Keratinocyte (primary cell): ENCODE measurements around the gene ARHGEF6. TPM values are rescaled to one million over a fixed set of nuclear protein-coding genes. Genes with fewer than 3 reads are reported as not detected.

Source experiments
- DNase-seq: peaks from one replicate; pipeline ENCODE4 v3.0.0-alpha.2; 2011; ENCODE audit warnings: low read depth, missing footprints, low spot score
- FAIRE-seq: peaks from 2 replicates; lab custom pipeline; 2011; peaks lifted over from hg19 to GRCh38; lab: Jason Lieb, UNC
- H2AFZ ChIP-seq: 2 replicates; pipeline ENCODE4 v1.6.0; 2012; ENCODE audit warnings: low read length, control low read depth, inconsistent platforms; ENCODE audit not compliant: control insufficient read depth
- H3K27ac ChIP-seq: 2 replicates; pipeline ENCODE4 v1.5.1; 2011; ENCODE audit warnings: low read length; ENCODE audit not compliant: control insufficient read depth, insufficient read depth
- H3K27me3 ChIP-seq: 3 replicates; pipeline ENCODE4 v1.6.0; 2011; ENCODE audit warnings: low read length; ENCODE audit not compliant: control insufficient read depth, insufficient read depth; ENCODE audit errors: extremely low read depth
- H3K36me3 ChIP-seq, 2 experiments: 2 replicates in 1 of 2; 3 replicates in 1 of 2; pipeline ENCODE4 v1.5.1; 2011; ENCODE audit warnings: low read length in 2 of 2, mild to moderate bottlenecking in 1 of 2; ENCODE audit not compliant: control insufficient read depth in 2 of 2, insufficient read depth in 2 of 2; ENCODE audit errors: extremely low read depth in 1 of 2
- H3K4me1 ChIP-seq: 3 replicates; pipeline ENCODE4 v1.5.1; 2011; ENCODE audit warnings: low read length; ENCODE audit not compliant: control insufficient read depth, insufficient read depth; ENCODE audit errors: extremely low read depth
- H3K4me2 ChIP-seq: 3 replicates; pipeline ENCODE4 v1.6.0; 2011; ENCODE audit warnings: low read depth, low read length; ENCODE audit not compliant: control insufficient read depth, insufficient read depth; ENCODE audit errors: extremely low read depth
- H3K4me3 ChIP-seq, 3 experiments: fragments of 200-600 bp in 1 of 3; sonication (generic) in 1 of 3; 2 replicates in 2 of 3; 3 replicates in 1 of 3; pipeline ENCODE4 v1.5.1; 2011 to 2016; ENCODE audit warnings: low read length in 3 of 3, mild to moderate bottlenecking in 3 of 3, control low read depth in 2 of 3, inconsistent platforms in 1 of 3, low read depth in 1 of 3, mixed read lengths in 1 of 3, mixed run types in 1 of 3, moderate library complexity in 1 of 3; ENCODE audit not compliant: control insufficient read depth in 2 of 3, insufficient read depth in 2 of 3; ENCODE audit errors: extremely low read depth in 1 of 3
- H3K79me2 ChIP-seq: 2 replicates; pipeline ENCODE4 v1.6.0; 2012; ENCODE audit warnings: low read length; ENCODE audit not compliant: control insufficient read depth, insufficient read depth
- H3K9ac ChIP-seq: 3 replicates; pipeline ENCODE4 v1.6.0; 2011; ENCODE audit warnings: low read length; ENCODE audit not compliant: control insufficient read depth, insufficient read depth; ENCODE audit errors: extremely low read depth
- H3K9me1 ChIP-seq: 3 replicates; pipeline ENCODE4 v1.6.0; 2011; ENCODE audit warnings: low read length; ENCODE audit not compliant: control insufficient read depth, insufficient read depth; ENCODE audit errors: extremely low read depth
- H3K9me3 ChIP-seq: 2 replicates; pipeline ENCODE4 v1.5.1; 2012; ENCODE audit warnings: low read depth, low read length; ENCODE audit not compliant: control insufficient read depth
- H4K20me1 ChIP-seq: 3 replicates; pipeline ENCODE4 v1.6.0; 2011; ENCODE audit warnings: low read length; ENCODE audit not compliant: control insufficient read depth, insufficient read depth; ENCODE audit errors: extremely low read depth
- CTCF ChIP-seq, 3 experiments: IDR thresholded peaks in 1 of 3; conservative IDR thresholded peaks in 1 of 3; optimal IDR thresholded peaks in 1 of 3; 2 replicates in 2 of 3; 3 replicates in 1 of 3; pipeline versions ENCODE3 to v1.5.1; 2011; ENCODE audit warnings: low read length in 3 of 3, mild to moderate bottlenecking in 3 of 3, moderate library complexity in 2 of 3, control low read depth in 1 of 3, inconsistent platforms in 1 of 3; ENCODE audit not compliant: insufficient read depth in 2 of 3; ENCODE audit errors: extremely low read depth in 1 of 3
- EZH2 ChIP-seq: IDR thresholded peaks from one replicate; pipeline ENCODE4 v1.6.1; 2012; ENCODE audit warnings: inconsistent platforms, mild to moderate bottlenecking, low read length, moderate library complexity
- dilution Hi-C: fragments of 300-500 bp; cut with MboI; formaldehyde crosslinking; loops from one replicate; pipeline ENCODE4 v1.7.0; 2020; ENCODE audit warnings: low sequenced_read_pairs; ENCODE audit not compliant: extremely low pct_ligation_motif_present
- polyA plus RNA-seq, 5 experiments: library from polyadenylated mRNA; depleted of rRNA in 3 of 5; stranded (reverse) in 3 of 5; stranded (forward) in 1 of 5; unstranded in 1 of 5; fragments of >200 nt; gene quantifications; 1 replicate in 1 of 5; 2 replicates in 3 of 5; 3 replicates in 1 of 5; pipeline versions ENCODE4 v1.2.1 to v1.2.3, GENCODE V29; 2011 to 2012; ENCODE audit warnings: missing spikeins in 2 of 5, low read depth in 1 of 5, low replicate concordance in 1 of 5

Gene ARHGEF6
- polyA plus RNA-seq, 1 donor (not counting 4 experiments of a cell fraction or from before 2014, with no cell fraction given), result 0.18 TPM

GRCh38 chrX:136689436-136689835 lies 91.3 kb downstream of the ARHGEF6 start:
- Histone ChIP-seq H3K4me2 (no peak overlapping the region), H3K9me1 (no peaks in the 10 kb centered on the region), H3K4me3 (no peak overlapping the region), H3K36me3 (no peaks in the 10 kb centered on the region), H3K79me2 (no peaks in the 10 kb centered on the region), H2AFZ (no peak overlapping the region), H3K27me3 (no peaks in the 10 kb centered on the region), H4K20me1 (no peaks in the 10 kb centered on the region), H3K4me1 (no peaks in the 10 kb centered on the region), H3K27ac (no peak overlapping the region), H3K9me3 (no peaks in the 10 kb centered on the region), H3K9ac (no peak overlapping the region)
- TF ChIP-seq EZH2, result no peak
- TF ChIP-seq CTCF (optimal IDR thresholded peaks at IDR 0.05 in 1 of 3, IDR thresholded peaks at IDR 0.05 in 1 of 3, conservative IDR thresholded peaks at IDR 0.05 in 1 of 3; ENCODE audit: extremely low read depth in 1 of 3, insufficient read depth in 2 of 3, low read length in 3 of 3), result no peak
- DNase-seq (no peak), FAIRE-seq (no peak)
- dilution Hi-C loops, result no loop called here

DNA sequence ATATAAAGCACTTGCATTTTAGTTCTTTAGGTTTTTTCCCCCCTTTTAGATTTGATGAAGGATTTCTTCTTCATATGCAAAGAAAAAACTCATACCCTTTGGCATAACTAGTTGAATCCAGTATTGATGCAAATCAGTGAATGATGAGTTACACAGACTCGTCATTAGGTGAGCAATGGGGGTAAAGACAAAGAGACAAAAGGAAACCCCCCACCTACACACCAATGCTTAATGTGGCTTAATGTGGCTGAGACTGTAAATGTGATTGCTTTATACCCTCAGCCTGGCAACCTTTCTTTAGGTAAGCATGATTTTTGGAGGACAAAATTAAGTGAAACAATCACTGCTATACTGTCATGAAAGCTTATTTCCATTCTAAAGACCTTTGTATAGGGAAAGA lies 93.3 kb downstream of the ARHGEF6 start:
- Histone ChIP-seq H3K4me2 (no peak overlapping the region), H3K27me3 (no peaks in the 10 kb centered on the region), H3K9me1 (no peaks in the 10 kb centered on the region), H3K27ac (no peak overlapping the region), H4K20me1 (no peaks in the 10 kb centered on the region), H3K79me2 (no peaks in the 10 kb centered on the region), H3K4me3 (no peak overlapping the region), H3K9ac (no peak overlapping the region), H2AFZ (no peak overlapping the region), H3K9me3 (no peaks in the 10 kb centered on the region), H3K36me3 (no peaks in the 10 kb centered on the region), H3K4me1 (no peaks in the 10 kb centered on the region)
- TF ChIP-seq CTCF (optimal IDR thresholded peaks at IDR 0.05 in 1 of 3, IDR thresholded peaks at IDR 0.05 in 1 of 3, conservative IDR thresholded peaks at IDR 0.05 in 1 of 3; ENCODE audit: extremely low read depth in 1 of 3, insufficient read depth in 2 of 3, low read length in 3 of 3) (no peak), EZH2 (no peak)
- FAIRE-seq, result no peak
- dilution Hi-C loops, result no loop called here
- no peak for DNase-seq
